Stimulated activated CD8-positive, alpha-beta memory T cell treated with anti-CD3 and anti-CD28 coated beads, Interleukin-15, amount 100 ng/mL, for 4 hours (primary cell): ENCODE measurements around the gene IGLL5.

Experiments used
- DNase-seq, 2 donors: peaks; one replicate each; pipeline ENCODE4 v3.0.0-alpha.2; 2020; ENCODE audit warnings: low read depth in 2 of 2

The IGLL5 gene

GRCh38 chr22:22887621-22888503 lies at the start of gene IGLL5:
TSS of gene IGLL5 (plus strand) at chr22:22887816. CDS start at chr22:22888054, 238 bp downstream.
- DNase-seq = no peak

- DNase-seq = no peak
These were observed 49.3 kb upstream of the IGLL5 start for GRCh38 chr22:22838148-22838786.

- no peak for DNase-seq
These were observed 47.9 kb upstream of the IGLL5 start for GRCh38 chr22:22839570-22840314.

- DNase-seq = no peak
These were observed 46.8 kb upstream of the IGLL5 start for GRCh38 chr22:22840780-22841179.

- DNase-seq = no peak
These were observed 46.0 kb upstream of the IGLL5 start for GRCh38 chr22:22841598-22841997.

GRCh38 chr22:22842085-22842484 lies 45.5 kb upstream of the IGLL5 start:
- no peak for DNase-seq

- DNase-seq = no peak
These were observed 43.8 kb upstream of the IGLL5 start for GRCh38 chr22:22843848-22844247.

GRCh38 chr22:22847241-22847640 lies 40.4 kb upstream of the IGLL5 start:
- no peak for DNase-seq

- DNase-seq = peak; percentile 16 to 42
These were observed 39.2 kb upstream of the IGLL5 start for GRCh38 chr22:22848364-22848866.

- no peak for DNase-seq
These were observed 37.7 kb upstream of the IGLL5 start for GRCh38 chr22:22849640-22850610.

- no peak for DNase-seq
These were observed 35.6 kb upstream of the IGLL5 start for GRCh38 chr22:22851969-22852368.

- DNase-seq = no peak
These were observed 33.9 kb upstream of the IGLL5 start for GRCh38 chr22:22853713-22854112.

GRCh38 chr22:22854466-22854865 lies 33.1 kb upstream of the IGLL5 start:
- DNase-seq = no peak

GRCh38 chr22:22855085-22855484 lies 32.5 kb upstream of the IGLL5 start:
- no peak for DNase-seq

GRCh38 chr22:22855617-22856308 lies 31.9 kb upstream of the IGLL5 start:
- DNase-seq = no peak

- DNase-seq = no peak
These were observed 31.3 kb upstream of the IGLL5 start for GRCh38 chr22:22856364-22856763.

- no peak for DNase-seq
These were observed 30.6 kb upstream of the IGLL5 start for GRCh38 chr22:22856885-22857606.

- no peak for DNase-seq
These were observed 29.7 kb upstream of the IGLL5 start for GRCh38 chr22:22857607-22858558.

GRCh38 chr22:22858559-22858937 lies 29.1 kb upstream of the IGLL5 start:
- DNase-seq = no peak
